Kidney capillary endothelial cell (primary cell): Measurements from ENCODE around the gene FMNL3.
A peak's percentile ranks its signal among the peaks of the same experiment; 100 is the strongest.
"Not testable (repeated sequence)": the region's sequence is repeated elsewhere in the genome, so short reads cannot be mapped to it uniquely, and the experiment has no call there.

Source experiments
- DNase-seq: peaks from one replicate; pipeline ENCODE4 v3.0.0-alpha.2; 2018; ENCODE audit warnings: low spot score

FMNL3 gene, protein sequence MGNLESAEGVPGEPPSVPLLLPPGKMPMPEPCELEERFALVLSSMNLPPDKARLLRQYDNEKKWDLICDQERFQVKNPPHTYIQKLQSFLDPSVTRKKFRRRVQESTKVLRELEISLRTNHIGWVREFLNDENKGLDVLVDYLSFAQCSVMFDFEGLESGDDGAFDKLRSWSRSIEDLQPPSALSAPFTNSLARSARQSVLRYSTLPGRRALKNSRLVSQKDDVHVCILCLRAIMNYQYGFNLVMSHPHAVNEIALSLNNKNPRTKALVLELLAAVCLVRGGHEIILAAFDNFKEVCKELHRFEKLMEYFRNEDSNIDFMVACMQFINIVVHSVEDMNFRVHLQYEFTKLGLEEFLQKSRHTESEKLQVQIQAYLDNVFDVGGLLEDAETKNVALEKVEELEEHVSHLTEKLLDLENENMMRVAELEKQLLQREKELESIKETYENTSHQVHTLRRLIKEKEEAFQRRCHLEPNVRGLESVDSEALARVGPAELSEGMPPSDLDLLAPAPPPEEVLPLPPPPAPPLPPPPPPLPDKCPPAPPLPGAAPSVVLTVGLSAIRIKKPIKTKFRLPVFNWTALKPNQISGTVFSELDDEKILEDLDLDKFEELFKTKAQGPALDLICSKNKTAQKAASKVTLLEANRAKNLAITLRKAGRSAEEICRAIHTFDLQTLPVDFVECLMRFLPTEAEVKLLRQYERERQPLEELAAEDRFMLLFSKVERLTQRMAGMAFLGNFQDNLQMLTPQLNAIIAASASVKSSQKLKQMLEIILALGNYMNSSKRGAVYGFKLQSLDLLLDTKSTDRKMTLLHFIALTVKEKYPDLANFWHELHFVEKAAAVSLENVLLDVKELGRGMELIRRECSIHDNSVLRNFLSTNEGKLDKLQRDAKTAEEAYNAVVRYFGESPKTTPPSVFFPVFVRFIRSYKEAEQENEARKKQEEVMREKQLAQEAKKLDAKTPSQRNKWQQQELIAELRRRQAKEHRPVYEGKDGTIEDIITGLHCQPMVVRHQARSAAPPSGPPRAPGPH

GRCh38 chr12:49707128-49707811, at the start of gene FMNL3:
Gene FMNL3, minus strand, starts transcription at chr12:49707405. Its CDS starts 225 bp downstream, at chr12:49707180.
- DNase-seq = peak; percentile 95

GRCh38 chr12:49750996-49751393, 43.8 kb upstream of the FMNL3 start:
- no peak for DNase-seq

- no peak for DNase-seq
These were observed 43.1 kb upstream of the FMNL3 start for GRCh38 chr12:49750027-49750995.

GRCh38 chr12:49748800-49749199, 41.6 kb upstream of the FMNL3 start:
- DNase-seq = no peak

DNA sequence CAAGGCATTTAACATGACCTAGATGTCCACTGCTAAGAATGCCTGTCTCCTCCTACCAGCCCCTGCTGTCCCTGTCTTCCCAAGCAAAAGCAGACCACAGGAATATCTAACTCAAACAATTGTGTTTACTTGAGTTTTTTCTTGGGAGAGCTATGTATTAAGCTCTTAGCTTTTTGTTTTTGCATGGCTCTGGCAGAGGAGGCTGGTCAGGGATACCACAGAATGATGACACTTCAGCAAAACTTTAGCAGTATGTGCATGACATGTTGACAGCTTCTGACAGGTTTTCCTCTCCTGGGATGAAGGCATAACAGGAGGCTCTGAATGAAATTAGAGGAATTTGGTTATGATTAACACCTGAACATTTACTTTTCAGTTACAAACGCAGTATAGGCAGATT, 41.1 kb upstream of the FMNL3 start:
- DNase-seq = no peak

DNA sequence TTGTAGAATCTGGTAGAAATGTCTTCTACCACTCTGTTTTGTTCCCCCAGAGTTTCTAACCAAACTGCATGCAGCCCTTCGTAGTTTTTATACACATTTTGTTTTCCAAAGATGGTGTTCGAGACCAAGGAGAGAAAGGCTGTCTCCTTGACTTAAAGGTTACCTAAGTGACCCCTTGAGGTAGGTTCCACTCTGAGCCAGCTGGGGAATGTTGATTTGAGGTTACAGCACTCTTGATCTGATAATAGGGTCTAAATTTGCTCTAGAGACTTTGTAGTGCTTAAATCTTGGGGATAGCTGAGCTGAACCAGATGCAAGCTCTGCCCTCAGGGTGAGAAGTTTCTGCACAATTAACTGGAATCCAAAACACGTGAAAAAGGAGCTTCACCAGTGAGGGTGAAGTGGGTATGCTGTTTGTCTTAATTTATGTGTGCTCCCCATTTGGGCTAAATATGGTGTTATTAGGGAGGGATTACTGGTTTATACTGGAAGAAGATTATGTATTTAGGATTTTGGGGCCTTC, 37.2 kb upstream of the FMNL3 start:
- no peak for DNase-seq

GRCh38 chr12:49741882-49742620, 34.8 kb upstream of the FMNL3 start:
- peak; percentile 84 for DNase-seq

DNA sequence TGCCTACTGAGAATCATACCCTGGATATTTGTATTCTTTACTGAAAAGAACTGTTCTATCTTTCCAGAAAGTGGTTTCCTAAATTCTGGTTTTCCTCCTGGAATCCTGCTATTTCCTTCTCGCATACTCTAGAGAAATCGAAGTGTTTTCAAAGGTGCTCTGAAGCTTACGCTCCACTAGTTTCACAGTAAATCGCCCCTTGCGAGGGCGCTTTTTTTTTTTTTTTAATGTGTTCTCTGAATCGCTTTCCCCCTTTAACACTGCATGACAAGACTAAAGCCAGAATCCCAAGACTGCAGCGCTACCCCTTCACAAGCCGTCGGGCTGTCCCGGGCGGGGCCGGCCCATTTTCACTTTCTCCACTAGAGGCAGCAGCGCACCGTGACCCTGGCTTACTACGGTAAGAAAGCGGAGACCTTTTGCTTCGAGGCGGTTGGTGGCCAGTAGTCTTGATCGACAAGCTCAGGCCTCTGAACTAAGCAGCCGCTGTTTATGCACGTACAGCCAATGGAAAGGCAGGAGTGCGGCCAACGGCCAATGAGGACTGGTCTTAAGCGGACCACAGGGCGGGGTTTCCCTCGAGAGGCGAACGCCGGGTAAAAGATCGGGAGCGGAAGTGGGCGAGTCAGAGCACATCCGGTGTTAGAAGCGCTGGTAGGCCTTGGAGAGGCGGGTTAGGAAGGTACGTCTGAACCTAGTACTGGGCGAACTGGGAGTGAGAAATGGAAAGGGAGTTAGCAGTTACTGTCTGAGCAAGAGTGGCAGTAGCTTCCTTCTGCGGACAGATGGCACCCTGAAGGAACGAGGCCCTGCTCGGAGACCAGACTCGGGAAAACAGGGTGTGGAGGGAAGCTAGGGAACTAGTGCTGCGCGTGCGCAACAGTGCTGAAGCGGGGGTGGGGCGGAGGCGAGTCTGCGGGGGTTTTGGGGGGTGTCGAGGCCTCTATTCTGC, 34.0 kb upstream of the FMNL3 start, which contains the start of gene TMBIM6:
TSS of gene TMBIM6 (plus strand) at position 628 of the 952 bp plus-strand sequence. CDS start 10,937 bp downstream, outside the sequence.
- DNase-seq = peak; percentile 100

- DNase-seq = not testable (repeated sequence)
These were observed 33.1 kb upstream of the FMNL3 start for GRCh38 chr12:49740277-49740676.

DNA sequence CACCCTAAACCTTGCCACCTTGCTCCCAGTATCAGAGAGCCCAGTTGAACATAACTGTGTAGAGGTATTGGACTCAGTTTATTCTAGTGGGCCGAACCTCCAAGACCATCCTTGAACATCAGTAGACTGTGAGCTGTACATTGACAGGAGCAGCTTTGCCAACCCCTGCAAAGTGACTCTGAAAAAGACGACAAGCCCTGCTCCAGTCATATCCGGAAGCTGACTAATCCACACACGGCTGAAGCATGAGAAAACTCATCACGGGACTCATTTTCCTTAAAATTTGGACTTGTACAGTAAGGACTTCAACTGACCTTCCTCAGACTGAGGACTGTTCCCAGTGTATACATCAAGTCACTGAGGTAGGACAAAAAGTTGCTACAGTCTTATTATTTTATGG, 31.5 kb upstream of the FMNL3 start:
- peak; percentile 48 for DNase-seq

DNA sequence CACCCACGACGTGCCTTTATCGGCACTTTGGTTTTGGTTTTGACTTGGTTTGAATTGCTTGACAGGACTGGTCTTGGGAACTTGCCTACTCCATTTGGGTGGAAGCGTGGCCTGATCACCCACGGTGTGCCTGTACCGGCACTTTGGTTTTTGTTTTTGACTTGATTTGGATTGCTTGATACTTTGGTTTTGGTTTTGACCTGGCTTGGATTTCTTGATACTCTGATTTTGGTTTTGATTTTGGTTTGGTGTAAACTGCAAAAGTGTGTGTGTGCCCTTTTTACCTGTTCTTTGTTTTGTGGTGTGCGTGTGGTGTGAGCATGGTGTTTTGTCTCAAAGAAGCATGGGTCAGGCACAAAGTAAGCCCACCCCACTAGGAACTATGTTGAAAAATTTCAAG, 27.7 kb upstream of the FMNL3 start:
- not testable (repeated sequence) for DNase-seq

- DNase-seq = no peak
These were observed 26.2 kb upstream of the FMNL3 start for GRCh38 chr12:49733219-49734017.

GRCh38 chr12:49730568-49731101, 23.4 kb upstream of the FMNL3 start:
- no peak for DNase-seq

DNA sequence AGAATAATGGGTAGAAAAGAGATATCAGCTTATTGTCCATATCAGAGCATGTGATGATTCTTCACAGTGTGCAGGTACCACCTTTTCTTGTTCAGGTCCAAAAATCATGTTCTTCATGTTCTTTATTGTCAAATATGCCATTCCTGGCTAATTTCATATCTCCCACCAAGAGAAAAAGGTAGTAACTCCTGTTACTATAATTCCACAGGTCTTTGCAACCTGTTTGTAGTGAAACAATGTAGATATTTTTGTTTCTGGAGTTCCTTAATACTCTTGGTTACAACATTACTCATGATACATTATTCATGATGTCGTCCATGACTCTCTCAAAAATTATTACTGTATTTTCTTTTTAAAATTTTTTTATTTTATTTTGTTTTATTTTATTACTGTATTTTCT, 22.8 kb upstream of the FMNL3 start:
- no peak for DNase-seq

- no peak for DNase-seq
These were observed 21.2 kb upstream of the FMNL3 start for GRCh38 chr12:49728446-49728845.

DNA sequence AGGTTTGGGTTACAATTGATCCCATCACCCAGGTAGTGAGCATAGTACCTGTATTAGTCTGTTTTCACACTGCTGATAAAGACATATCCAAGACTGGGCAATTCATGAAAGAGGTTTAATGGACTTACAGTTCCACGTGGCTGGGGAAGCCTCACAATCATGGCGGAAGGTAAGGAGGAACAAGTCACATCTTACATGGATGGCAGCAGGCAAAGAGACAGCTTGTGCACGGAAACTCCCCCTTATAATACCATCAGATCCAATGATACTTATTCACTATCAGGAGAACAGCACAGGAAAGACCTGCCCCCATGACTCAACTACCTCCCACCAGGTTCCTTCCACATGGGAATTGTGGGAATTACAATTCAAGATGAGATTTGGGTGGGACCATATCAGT, 14.2 kb upstream of the FMNL3 start:
- DNase-seq = not testable (repeated sequence)

- DNase-seq = no peak
These were observed 13.0 kb upstream of the FMNL3 start for GRCh38 chr12:49720214-49720613.
